Erythroblast (primary cell): ENCODE measurements around the gene LRMDA.
"Not testable (repeated sequence)": the region's sequence is repeated elsewhere in the genome, so short reads cannot be mapped to it uniquely, and the experiment has no call there.

Experiments used
- GATA1 ChIP-seq: IDR thresholded peaks from 2 replicates; pipeline ENCODE4 v1.6.1; 2011; ENCODE audit warnings: low read depth, mild to moderate bottlenecking, control low read depth, low read length, moderate library complexity
- POLR2A ChIP-seq: IDR thresholded peaks from 2 replicates; pipeline ENCODE4 v1.6.1; 2011; ENCODE audit warnings: mild to moderate bottlenecking, low read length

DNA sequence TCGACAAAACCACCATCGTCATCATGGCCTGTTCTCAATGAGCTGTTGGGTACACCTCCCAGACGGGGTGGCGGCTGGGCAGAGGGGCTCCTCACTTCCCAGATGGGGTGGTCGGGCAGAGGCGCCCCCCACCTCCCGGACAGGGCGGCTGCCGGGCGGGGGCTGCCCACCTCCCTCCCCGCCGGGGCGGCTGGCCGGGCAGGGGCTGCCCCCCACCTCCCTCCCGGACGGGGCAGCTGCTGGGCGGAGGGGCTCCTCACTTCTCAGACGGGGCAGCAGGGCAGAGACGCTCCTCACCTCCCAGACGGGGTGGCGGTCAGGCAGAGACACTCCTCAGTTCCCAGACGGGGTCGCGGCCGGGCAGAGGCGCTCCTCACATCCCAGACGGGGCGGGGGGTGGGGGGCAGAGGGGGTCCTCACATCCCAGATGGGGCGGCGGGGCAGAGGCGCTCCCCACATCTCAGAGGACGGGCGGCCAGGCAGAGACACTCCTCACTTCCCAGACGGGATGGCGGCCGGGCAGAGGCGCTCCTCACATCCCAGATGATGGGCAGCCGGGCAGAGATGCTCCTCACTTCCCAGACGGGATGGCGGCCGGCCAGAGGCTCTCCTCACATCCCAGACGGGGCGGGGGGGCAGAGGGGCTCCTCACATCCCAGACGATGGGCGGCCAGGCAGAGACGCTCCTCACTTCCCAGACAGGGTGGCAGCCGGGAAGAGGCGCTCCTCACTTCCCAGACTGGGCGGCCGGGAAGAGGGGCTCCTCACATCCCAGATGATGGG, 318.9 kb downstream of the LRMDA start:
- not testable (repeated sequence) for TF ChIP-seq POLR2A, GATA1
